Coronary artery (tissue), 2 donors: Measurements from ENCODE around the gene SEMA6A.

Experiments used
- DNase-seq: peaks from one replicate; pipeline ENCODE4 v3.0.0-alpha.2; 2017; ENCODE audit warnings: low spot score
- H3K27ac ChIP-seq, 2 donors: fragments of 200-600 bp; sonication (generic); one replicate each; pipeline ENCODE4 v1.5.1; 2016 to 2019
- H3K4me3 ChIP-seq: fragments of 200-600 bp; sonication (generic); 2 replicates; pipeline ENCODE4 v1.5.1; 2016; ENCODE audit warnings: mild to moderate bottlenecking, moderate library complexity
- TF ChIP-seq, protein P1 (sequence below): fragments of 200-600 bp; sonication (generic); IDR thresholded peaks from one replicate; pipeline ENCODE4 v1.5.1; 2019; ENCODE audit warnings: antibody characterized with exemption

Gene SEMA6A

DNA sequence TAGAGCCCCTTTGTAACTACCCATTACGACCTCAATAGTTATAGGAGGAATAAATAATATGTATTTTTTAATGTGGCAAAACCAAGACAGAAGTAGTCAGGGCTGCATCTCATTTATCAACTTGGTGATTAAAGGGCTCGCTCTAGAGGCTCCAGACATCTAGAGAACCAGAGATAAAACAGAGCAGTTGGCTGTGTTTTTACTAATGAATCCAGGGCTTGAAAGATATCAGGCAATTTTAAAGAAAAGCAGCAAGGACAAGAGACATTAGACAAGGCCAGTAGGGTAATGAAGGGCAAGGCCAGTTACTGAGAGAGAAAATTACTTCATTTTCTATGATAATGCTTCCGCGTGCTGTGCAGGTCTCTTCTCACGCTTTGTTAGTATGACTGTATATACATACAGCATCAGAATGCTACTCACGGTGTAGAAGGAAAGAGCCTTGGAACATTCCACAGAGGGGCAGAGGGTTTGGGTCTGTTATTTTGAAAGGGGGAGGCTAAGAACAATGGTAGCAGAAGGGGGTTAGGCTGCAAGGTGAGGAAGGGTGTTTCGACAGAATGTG lies 110.4 kb downstream of the SEMA6A start:
- Histone ChIP-seq H3K27ac (no peak overlapping the region), H3K4me3 (no peak overlapping the region)
- no peak for DNase-seq
- TF ChIP-seq, protein P1, sequence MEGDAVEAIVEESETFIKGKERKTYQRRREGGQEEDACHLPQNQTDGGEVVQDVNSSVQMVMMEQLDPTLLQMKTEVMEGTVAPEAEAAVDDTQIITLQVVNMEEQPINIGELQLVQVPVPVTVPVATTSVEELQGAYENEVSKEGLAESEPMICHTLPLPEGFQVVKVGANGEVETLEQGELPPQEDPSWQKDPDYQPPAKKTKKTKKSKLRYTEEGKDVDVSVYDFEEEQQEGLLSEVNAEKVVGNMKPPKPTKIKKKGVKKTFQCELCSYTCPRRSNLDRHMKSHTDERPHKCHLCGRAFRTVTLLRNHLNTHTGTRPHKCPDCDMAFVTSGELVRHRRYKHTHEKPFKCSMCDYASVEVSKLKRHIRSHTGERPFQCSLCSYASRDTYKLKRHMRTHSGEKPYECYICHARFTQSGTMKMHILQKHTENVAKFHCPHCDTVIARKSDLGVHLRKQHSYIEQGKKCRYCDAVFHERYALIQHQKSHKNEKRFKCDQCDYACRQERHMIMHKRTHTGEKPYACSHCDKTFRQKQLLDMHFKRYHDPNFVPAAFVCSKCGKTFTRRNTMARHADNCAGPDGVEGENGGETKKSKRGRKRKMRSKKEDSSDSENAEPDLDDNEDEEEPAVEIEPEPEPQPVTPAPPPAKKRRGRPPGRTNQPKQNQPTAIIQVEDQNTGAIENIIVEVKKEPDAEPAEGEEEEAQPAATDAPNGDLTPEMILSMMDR: no peak

GRCh38 chr5:116462500-116462899 lies 112.1 kb downstream of the SEMA6A start:
- TF ChIP-seq, protein P1: no peak
- H3K4me3 ChIP-seq: no peak overlapping the region
- DNase-seq: no peak
- no peak overlapping the region for H3K27ac ChIP-seq

DNA sequence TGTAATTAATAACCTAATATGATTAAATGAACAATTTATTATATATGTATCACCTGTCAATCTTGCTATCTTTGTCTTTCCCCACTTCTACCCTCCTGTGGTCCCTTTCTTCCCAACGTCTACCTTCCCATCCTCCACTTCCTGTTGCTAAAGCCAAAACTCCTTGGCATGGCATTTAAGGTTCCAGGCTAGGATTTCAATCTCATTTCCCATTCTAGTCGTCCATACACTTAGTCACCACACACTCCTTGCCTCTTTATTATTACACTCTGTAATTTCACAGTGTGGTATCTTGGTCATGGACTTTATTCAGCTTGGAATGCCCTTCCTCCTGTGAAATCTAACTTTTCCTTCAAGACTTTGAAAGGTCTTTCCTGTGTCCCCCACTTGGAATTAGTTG lies 115.3 kb downstream of the SEMA6A start:
- H3K27ac ChIP-seq: no peak overlapping the region
- no peak overlapping the region for H3K4me3 ChIP-seq
- no peak for DNase-seq
- TF ChIP-seq, protein P1: no peak

DNA sequence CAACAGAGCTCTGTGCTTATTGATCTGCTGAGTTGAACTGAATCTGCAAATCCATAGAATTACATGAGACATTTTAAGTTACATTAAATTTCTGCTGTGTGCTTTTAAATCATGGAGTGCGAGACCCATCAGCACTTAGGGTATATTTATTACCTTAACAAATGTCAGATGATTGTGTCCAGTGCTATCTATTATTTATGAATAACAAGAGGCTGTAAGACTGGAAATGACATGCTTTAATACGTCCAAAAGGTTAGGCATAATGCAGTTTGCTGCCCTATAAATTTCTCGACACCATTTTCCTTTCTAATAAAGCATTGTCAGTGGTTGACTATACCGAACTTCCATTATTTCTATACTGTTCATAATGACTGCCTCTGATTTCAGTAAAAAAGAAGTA lies 117.6 kb downstream of the SEMA6A start:
- no peak for DNase-seq
- Histone ChIP-seq H3K4me3 (no peak overlapping the region), H3K27ac (no peak overlapping the region)
- TF ChIP-seq, protein P1: no peak

DNA sequence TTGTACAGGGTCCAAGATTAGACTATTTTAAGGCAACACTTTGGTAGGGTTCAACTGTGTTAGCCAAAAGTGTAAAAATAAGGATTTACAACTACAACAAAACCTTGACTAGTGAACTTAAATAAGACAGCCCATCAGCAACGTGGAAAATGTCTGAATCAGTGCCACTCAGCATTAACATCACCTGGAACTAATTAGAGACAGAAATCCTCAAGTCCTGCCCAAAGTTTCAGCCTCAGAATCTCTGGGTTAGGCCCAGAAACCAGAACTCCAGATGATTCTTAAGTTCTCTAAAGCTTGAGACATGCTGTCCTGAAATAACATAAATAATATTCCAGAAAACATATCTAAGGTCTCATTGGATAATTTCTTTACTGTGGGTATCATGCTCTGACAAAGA lies 118.6 kb downstream of the SEMA6A start:
- no peak for DNase-seq
- Histone ChIP-seq H3K4me3 (no peak overlapping the region), H3K27ac (no peak overlapping the region)
- TF ChIP-seq, protein P1: no peak

DNA sequence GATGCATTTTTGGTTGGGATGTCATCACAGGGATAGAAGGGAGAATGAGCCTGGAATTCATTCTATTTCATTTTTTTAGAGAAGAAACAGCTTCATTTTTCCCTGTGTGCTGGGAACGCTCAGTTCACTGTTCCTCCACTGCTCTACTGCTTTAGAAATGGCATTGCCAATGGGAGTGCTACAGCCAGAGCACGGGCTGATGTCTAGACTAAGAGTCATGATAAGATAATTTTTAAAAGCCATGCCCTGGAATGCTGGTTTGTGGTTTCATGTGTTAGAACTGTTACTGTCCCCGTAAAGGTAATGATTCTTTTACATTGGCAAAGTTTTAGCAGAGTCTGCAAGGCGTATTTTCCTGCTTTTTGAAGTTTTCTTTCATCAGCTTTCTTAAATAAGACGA lies 119.6 kb downstream of the SEMA6A start:
- Histone ChIP-seq H3K4me3 (peak overlapping the region; percentile 51), H3K27ac (peak overlapping the region in 1 of 2 donors; percentile 15)
- no peak for DNase-seq
- TF ChIP-seq, protein P1: no peak

DNA sequence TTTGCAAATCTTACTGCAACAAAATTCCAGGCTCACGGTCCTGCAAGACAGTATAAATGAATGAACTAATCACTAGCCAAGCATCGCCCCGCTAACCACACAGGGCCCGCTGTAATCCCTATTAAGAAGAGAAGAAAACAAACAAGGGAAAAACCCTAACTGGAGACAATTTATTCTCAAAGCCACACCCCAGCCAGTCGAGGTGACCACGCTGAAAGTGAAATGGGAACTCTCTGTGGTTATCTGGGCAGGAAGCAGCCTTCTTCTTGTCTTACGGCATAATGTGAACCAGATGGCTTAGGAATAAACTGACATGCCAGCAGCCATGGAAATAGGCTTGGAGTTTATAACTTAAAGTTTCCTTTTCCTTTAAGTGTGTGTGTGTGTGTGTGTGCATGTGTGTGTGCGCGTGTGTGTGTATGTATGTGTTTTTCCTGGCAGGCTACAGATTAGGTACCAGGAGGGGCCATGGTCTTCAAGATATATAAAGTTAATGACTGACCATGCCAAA lies 120.2 kb downstream of the SEMA6A start:
- Histone ChIP-seq H3K27ac (peak overlapping the region in 1 of 2 donors; percentile 15), H3K4me3 (peak overlapping the region; percentile 51)
- TF ChIP-seq, protein P1: no peak
- DNase-seq: no peak
